GM15510 (cell line): Measurements from ENCODE around the gene MACROD2.

Experiments
- POLR2A ChIP-seq: IDR thresholded peaks from 3 replicates; pipeline ENCODE4 v1.6.1; 2011; ENCODE audit warnings: borderline replicate concordance; ENCODE audit not compliant: insufficient read length; ENCODE audit errors: extremely low read depth

The MACROD2 gene

GRCh38 chr20:14716351-14716801 is 721.1 kb downstream of the MACROD2 start:
- no peak for TF ChIP-seq POLR2A

GRCh38 chr20:14717134-14717999 is 722.1 kb downstream of the MACROD2 start:
- no peak for TF ChIP-seq POLR2A

GRCh38 chr20:14720251-14720650 is 724.9 kb downstream of the MACROD2 start:
- TF ChIP-seq POLR2A: no peak

- TF ChIP-seq POLR2A: no peak
These were observed 726.7 kb downstream of the MACROD2 start for GRCh38 chr20:14721926-14722452.

- no peak for TF ChIP-seq POLR2A
These were observed 728.3 kb downstream of the MACROD2 start for GRCh38 chr20:14723614-14724013.

- TF ChIP-seq POLR2A: no peak
These were observed 728.7 kb downstream of the MACROD2 start for GRCh38 chr20:14724036-14724435.

- TF ChIP-seq POLR2A: no peak
These were observed 729.2 kb downstream of the MACROD2 start for GRCh38 chr20:14724468-14724867.

- TF ChIP-seq POLR2A: no peak
These were observed 731.3 kb downstream of the MACROD2 start for GRCh38 chr20:14726591-14726990.

GRCh38 chr20:14727485-14728150 is 732.3 kb downstream of the MACROD2 start:
- TF ChIP-seq POLR2A: no peak

GRCh38 chr20:14729390-14729789 is 734.1 kb downstream of the MACROD2 start:
- TF ChIP-seq POLR2A: no peak

- TF ChIP-seq POLR2A: no peak
These were observed 737.0 kb downstream of the MACROD2 start for GRCh38 chr20:14732343-14732742.

- TF ChIP-seq POLR2A: no peak
These were observed 737.7 kb downstream of the MACROD2 start for GRCh38 chr20:14732996-14733395.

- TF ChIP-seq POLR2A: no peak
These were observed 745.1 kb downstream of the MACROD2 start for GRCh38 chr20:14740380-14740779.

- TF ChIP-seq POLR2A: no peak
These were observed 746.3 kb downstream of the MACROD2 start for GRCh38 chr20:14741616-14742015.

GRCh38 chr20:14744723-14745122 is 749.4 kb downstream of the MACROD2 start:
- TF ChIP-seq POLR2A: no peak
